Fibroblast of lung (primary cell): Measurements from ENCODE around the gene PLEKHO2. TPM values are rescaled to one million over a fixed set of nuclear protein-coding genes. Genes with fewer than 3 reads are reported as not detected.

Source experiments
- DNase-seq, 2 donors: peaks; one replicate each; pipeline versions ENCODE4 v3.0.0 to v3.0.0-alpha.2; 2010; ENCODE audit warnings: low read depth in 2 of 2
- H2AFZ ChIP-seq: 2 replicates; pipeline ENCODE4 v1.5.1; 2012; ENCODE audit warnings: low read length, control low read depth, inconsistent platforms
- H3K27ac ChIP-seq: 2 replicates; pipeline ENCODE4 v1.5.1; 2011; ENCODE audit warnings: low read length, control low read depth; ENCODE audit not compliant: insufficient read depth
- H3K27me3 ChIP-seq: 2 replicates; pipeline ENCODE4 v1.5.1; 2011; ENCODE audit warnings: mild to moderate bottlenecking, low read length; ENCODE audit not compliant: control insufficient read depth, insufficient read depth
- H3K36me3 ChIP-seq: 2 replicates; pipeline ENCODE4 v1.5.1; 2011; ENCODE audit warnings: low read length; ENCODE audit not compliant: control insufficient read depth, insufficient read depth
- H3K4me1 ChIP-seq: 2 replicates; pipeline ENCODE4 v1.5.1; 2011; ENCODE audit warnings: low read length; ENCODE audit not compliant: control insufficient read depth, insufficient read depth; ENCODE audit errors: extremely low read depth
- H3K4me2 ChIP-seq: 2 replicates; pipeline ENCODE4 v1.5.1; 2011; ENCODE audit warnings: low read length, control low read depth; ENCODE audit not compliant: insufficient read depth; ENCODE audit errors: extremely low read depth
- H3K4me3 ChIP-seq, 4 experiments: fragments of 200-600 bp in 1 of 4; sonication (generic) in 1 of 4; replicated peaks in 1 of 4; 2 replicates each; pipeline ENCODE4 v1.5.1; 2011 to 2016; ENCODE audit warnings: low read length in 4 of 4, low read depth in 3 of 4, mild to moderate bottlenecking in 3 of 4, control low read depth in 2 of 4, inconsistent platforms in 1 of 4, mixed read lengths in 1 of 4; ENCODE audit not compliant: insufficient read depth in 1 of 4; ENCODE audit errors: control extremely low read depth in 1 of 4
- H3K79me2 ChIP-seq: 2 replicates; pipeline ENCODE4 v1.5.1; 2012; ENCODE audit warnings: mild to moderate bottlenecking, low read length, inconsistent platforms; ENCODE audit not compliant: control insufficient read depth, insufficient read depth
- H3K9ac ChIP-seq: 2 replicates; pipeline ENCODE4 v1.5.1; 2011; ENCODE audit warnings: mild to moderate bottlenecking, low read length, control low read depth; ENCODE audit not compliant: insufficient read depth
- H3K9me3 ChIP-seq: 2 replicates; pipeline ENCODE4 v1.5.1; 2012; ENCODE audit warnings: low read depth, low read length; ENCODE audit not compliant: control insufficient read depth, insufficient read depth
- H4K20me1 ChIP-seq: 2 replicates; pipeline ENCODE4 v1.5.1; 2011; ENCODE audit warnings: low read length; ENCODE audit not compliant: control insufficient read depth, insufficient read depth; ENCODE audit errors: extremely low read depth
- EZH2 ChIP-seq: IDR thresholded peaks from 2 replicates; pipeline ENCODE4 v1.5.1; 2012; ENCODE audit warnings: low read length, control low read depth, mild to moderate bottlenecking; ENCODE audit errors: missing control alignments
- polyA plus RNA-seq, 2 donors: library from polyadenylated mRNA; depleted of rRNA in 1 of 2; stranded (reverse) in 1 of 2; unstranded in 1 of 2; fragments of >200 nt; gene quantifications; 2 replicates each; pipeline ENCODE4 v1.2.1, GENCODE V29; 2011 to 2012; ENCODE audit warnings: missing spikeins in 1 of 2
- total RNA-seq: library from RNA; depleted of rRNA; stranded (reverse); fragments of >200 nt; gene quantifications from 2 replicates; pipeline ENCODE4 v1.2.1, GENCODE V29; 2014
- TF ChIP-seq, protein P1 (sequence below), 2 donors: IDR thresholded peaks in 1 of 2; conservative IDR thresholded peaks in 1 of 2; 1 replicate in 1 of 2; 2 replicates in 1 of 2; pipeline ENCODE4 v1.5.1; 2011 to 2012; ENCODE audit warnings: low read length in 2 of 2, control low read depth in 1 of 2, inconsistent platforms in 1 of 2, low read depth in 1 of 2, mild to moderate bottlenecking in 1 of 2

Gene PLEKHO2
- total and polyA plus RNA-seq, 2 donors (not counting 1 experiment from before 2014, with no cell fraction given): 78.6 to 163 TPM

DNA sequence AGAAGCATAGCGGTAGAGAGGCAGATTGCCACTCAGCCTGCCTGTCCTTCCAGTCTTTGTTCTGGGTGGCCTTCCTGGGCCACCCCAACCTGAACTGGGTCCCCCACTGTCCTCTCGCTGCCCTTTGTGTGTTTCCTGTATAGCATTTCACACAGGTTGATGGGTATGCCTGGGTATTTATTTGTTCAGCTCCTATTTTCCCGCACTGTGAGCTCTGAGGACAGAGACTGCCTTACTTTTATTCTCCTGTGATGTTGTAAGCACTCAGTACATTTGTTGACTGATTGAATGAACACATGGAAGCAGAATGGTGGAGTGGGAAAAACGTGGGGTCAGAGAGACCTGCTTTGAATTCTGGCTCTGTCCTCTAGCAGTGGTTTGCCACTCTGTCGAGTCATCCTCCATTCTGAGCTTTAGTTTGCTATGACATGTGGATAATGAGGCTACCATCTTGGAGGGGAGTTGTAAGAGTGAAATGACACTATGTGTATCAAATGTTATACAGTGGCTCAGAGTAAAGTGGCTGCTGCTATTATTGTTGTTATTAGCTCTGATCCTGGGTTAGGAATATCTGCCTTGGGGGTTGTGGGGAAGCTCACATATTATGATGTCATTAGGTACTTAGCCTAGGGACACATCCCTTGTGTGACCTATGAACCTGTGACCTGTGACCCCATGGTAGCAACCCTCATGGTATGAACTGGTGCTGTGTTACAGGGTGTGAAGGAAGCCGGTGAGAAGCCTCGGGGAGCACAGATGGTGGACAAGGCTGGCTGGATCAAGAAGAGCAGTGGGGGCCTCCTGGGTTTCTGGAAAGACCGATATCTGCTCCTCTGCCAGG, 6.4 kb downstream of the PLEKHO2 start:
- no peaks in the 10 kb centered on the region for H3K9me3 ChIP-seq
- TF ChIP-seq, protein P1, sequence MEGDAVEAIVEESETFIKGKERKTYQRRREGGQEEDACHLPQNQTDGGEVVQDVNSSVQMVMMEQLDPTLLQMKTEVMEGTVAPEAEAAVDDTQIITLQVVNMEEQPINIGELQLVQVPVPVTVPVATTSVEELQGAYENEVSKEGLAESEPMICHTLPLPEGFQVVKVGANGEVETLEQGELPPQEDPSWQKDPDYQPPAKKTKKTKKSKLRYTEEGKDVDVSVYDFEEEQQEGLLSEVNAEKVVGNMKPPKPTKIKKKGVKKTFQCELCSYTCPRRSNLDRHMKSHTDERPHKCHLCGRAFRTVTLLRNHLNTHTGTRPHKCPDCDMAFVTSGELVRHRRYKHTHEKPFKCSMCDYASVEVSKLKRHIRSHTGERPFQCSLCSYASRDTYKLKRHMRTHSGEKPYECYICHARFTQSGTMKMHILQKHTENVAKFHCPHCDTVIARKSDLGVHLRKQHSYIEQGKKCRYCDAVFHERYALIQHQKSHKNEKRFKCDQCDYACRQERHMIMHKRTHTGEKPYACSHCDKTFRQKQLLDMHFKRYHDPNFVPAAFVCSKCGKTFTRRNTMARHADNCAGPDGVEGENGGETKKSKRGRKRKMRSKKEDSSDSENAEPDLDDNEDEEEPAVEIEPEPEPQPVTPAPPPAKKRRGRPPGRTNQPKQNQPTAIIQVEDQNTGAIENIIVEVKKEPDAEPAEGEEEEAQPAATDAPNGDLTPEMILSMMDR (conservative IDR thresholded peaks at IDR 0.05 in 1 of 2, IDR thresholded peaks at IDR 0.05 in 1 of 2; ENCODE audit: low read depth in 1 of 2, low read length in 2 of 2): no peak
- TF ChIP-seq EZH2: no peak
- H3K27me3 ChIP-seq: no peaks in the 10 kb centered on the region
- peaks cover 12% of the 10 kb centered on the region for H3K36me3 ChIP-seq
- no peak overlapping the region for H3K4me2 ChIP-seq
- no peak overlapping the region for H2AFZ ChIP-seq
- H4K20me1 ChIP-seq: peaks cover 4% of the 10 kb centered on the region
- H3K4me1 ChIP-seq: peaks cover 37% of the 10 kb centered on the region
- peak overlapping the region; percentile 57 for H3K27ac ChIP-seq
- peak overlapping the region in 1 of 4 experiments; percentile 38 for H3K4me3 ChIP-seq
- no peak for DNase-seq
- no peak overlapping the region for H3K9ac ChIP-seq
- peaks cover 72% of the 10 kb centered on the region for H3K79me2 ChIP-seq

DNA sequence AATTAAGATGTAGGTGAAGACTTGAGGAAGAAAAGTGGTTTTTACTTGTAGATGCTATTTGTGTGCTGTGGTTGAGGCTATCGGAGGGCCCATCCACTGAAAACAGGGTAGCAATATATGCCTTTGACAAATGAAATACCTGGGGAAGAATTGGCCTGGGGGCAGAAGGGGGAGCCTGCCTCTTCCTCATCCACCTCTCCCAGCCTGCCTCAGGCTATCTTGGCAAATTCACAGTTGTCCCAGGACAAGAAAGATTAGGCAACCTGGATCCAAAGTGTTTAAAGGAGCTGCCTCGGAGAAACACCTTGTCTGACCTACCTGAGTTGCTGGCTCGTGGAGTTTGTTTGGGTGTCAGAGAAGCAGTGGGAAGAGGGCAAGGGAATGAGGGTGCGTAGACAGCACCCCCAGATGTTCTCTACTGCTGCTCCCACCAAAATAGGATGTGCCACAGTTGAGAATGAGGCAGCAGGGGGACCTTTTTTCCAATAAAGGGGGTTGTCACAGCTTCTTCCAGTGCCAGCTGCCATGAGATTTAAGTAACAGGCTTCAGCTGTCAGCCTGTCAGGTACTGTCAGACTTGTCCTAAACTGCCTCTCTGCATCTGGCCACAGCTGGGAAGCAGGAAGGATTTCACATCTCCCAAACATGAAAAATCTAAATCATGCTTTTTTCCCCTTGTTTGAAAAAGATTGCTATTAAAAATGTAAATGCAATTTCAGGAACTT, 9.2 kb downstream of the PLEKHO2 start:
- no peak for DNase-seq
- Histone ChIP-seq H4K20me1 (peaks cover 2% of the 10 kb centered on the region), H3K9ac (peak overlapping the region; percentile 20), H3K4me3 (peak overlapping the region in 1 of 4 experiments; percentile 12), H3K9me3 (no peaks in the 10 kb centered on the region), H3K27me3 (no peaks in the 10 kb centered on the region), H3K27ac (peak overlapping the region; percentile 84), H3K36me3 (peaks cover 24% of the 10 kb centered on the region), H3K4me2 (peak overlapping the region; percentile 67), H3K79me2 (peaks cover 61% of the 10 kb centered on the region), H3K4me1 (peaks cover 53% of the 10 kb centered on the region), H2AFZ (no peak overlapping the region)
- TF ChIP-seq, protein P1 (conservative IDR thresholded peaks at IDR 0.05 in 1 of 2, IDR thresholded peaks at IDR 0.05 in 1 of 2; ENCODE audit: low read depth in 1 of 2, low read length in 2 of 2): no peak
- TF ChIP-seq EZH2: no peak

DNA sequence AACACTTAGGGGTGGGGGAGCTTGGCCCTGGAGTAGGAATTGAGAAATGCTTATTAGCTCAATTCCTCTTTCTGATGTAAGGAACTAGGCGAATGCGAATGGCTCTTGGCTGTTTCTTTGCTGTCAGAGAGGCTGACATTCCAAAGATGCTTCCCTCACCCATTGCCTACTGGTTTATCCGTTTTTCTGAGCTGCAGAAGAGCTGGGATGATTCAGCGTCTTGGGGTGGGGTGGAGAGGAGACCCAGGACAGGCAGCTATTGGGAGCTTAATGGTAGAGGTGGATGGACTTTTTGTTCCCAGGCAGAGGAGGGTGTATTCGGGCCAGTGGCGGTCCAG, 9.8 kb downstream of the PLEKHO2 start:
- H3K4me2 ChIP-seq: peak overlapping the region; percentile 81
- no peak for TF ChIP-seq EZH2
- TF ChIP-seq, protein P1 (conservative IDR thresholded peaks at IDR 0.05 in 1 of 2, IDR thresholded peaks at IDR 0.05 in 1 of 2; ENCODE audit: low read depth in 1 of 2, low read length in 2 of 2): no peak
- peak; percentile 93 to 96 for DNase-seq
- H3K27ac ChIP-seq: peak overlapping the region; percentile 84
- no peaks in the 10 kb centered on the region for H3K9me3 ChIP-seq
- no peaks in the 10 kb centered on the region for H3K27me3 ChIP-seq
- H3K4me1 ChIP-seq: peaks cover 58% of the 10 kb centered on the region
- H3K36me3 ChIP-seq: peaks cover 27% of the 10 kb centered on the region
- no peak overlapping the region for H2AFZ ChIP-seq
- peak overlapping the region; percentile 21 for H3K9ac ChIP-seq
- peaks cover 61% of the 10 kb centered on the region for H3K79me2 ChIP-seq
- H3K4me3 ChIP-seq: peak overlapping the region in 2 of 4 experiments; percentile 15
- H4K20me1 ChIP-seq: peaks cover 2% of the 10 kb centered on the region
